Type B pancreatic cell (in vitro differentiated cells): ENCODE data around the gene ZNF831. TPM values are rescaled to one million over a fixed set of nuclear protein-coding genes. Genes with fewer than 3 reads are reported as not detected.

ENCODE experiments used
- DNase-seq: peaks from one replicate; pipeline ENCODE4 v3.0.0; 2021; ENCODE audit warnings: mixed read lengths; ENCODE audit not compliant: unreplicated experiment; ENCODE audit errors: extremely low spot score
- H3K27ac Mint-ChIP-seq: 2 replicates; pipeline ENCODE4 v1.8.0; 2021; ENCODE audit warnings: mild to moderate bottlenecking, mixed read lengths
- H3K27me3 Mint-ChIP-seq: 2 replicates; pipeline ENCODE4 v1.8.0; 2021; ENCODE audit warnings: mixed read lengths
- H3K36me3 Mint-ChIP-seq: 2 replicates; pipeline ENCODE4 v1.8.0; 2021; ENCODE audit warnings: mixed read lengths
- H3K4me1 Mint-ChIP-seq: one replicate; pipeline ENCODE4 v1.8.0; 2021; ENCODE audit warnings: mixed read lengths; ENCODE audit not compliant: unreplicated experiment
- H3K4me3 Mint-ChIP-seq: 2 replicates; pipeline ENCODE4 v1.8.0; 2021; ENCODE audit warnings: mild to moderate bottlenecking, mixed read lengths
- H3K9me3 Mint-ChIP-seq: 2 replicates; pipeline ENCODE4 v1.8.0; 2021; ENCODE audit warnings: mixed read lengths
- total RNA-seq: library from RNA; stranded (reverse); gene quantifications from 2 replicates; pipeline ENCODE4 v1.2.1, GENCODE V29; 2021; ENCODE audit warnings: low replicate concordance
- TF ChIP-seq, protein P1 (sequence below): fragments of 200-600 bp; sonication (generic); conservative IDR thresholded peaks from 2 replicates; pipeline ENCODE4 v1.5.0; 2021; ENCODE audit warnings: antibody characterized with exemption, mild to moderate bottlenecking

The ZNF831 gene
- total RNA-seq, 1 donor from 2014 or later, result not detected

DNA sequence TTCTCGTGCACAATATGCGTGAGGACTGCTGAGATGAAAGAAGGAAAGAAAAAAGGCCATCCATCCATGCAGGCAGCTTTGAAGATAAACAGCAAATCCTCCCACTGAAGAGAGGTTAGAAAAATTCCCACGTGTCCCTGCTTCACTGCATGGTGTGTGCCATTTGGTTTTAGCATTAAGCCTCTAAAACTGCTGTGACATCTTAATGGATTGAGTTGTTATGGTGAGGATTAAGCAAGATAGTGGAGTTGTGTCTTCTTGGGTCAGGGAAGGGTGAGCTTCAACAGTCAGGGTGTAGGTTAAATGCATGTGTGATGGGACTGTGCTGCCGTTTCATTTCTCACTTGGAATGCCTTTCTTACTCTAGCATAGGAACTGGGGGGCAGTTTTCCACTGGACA is 50.5 kb downstream of the ZNF831 start:
- H3K36me3 Mint-ChIP-seq, result no peaks in the 10 kb centered on the region
- no peak overlapping the region for H3K4me3 Mint-ChIP-seq
- peak; percentile 24 for DNase-seq
- H3K27ac Mint-ChIP-seq, result no peak overlapping the region
- TF ChIP-seq, protein P1, sequence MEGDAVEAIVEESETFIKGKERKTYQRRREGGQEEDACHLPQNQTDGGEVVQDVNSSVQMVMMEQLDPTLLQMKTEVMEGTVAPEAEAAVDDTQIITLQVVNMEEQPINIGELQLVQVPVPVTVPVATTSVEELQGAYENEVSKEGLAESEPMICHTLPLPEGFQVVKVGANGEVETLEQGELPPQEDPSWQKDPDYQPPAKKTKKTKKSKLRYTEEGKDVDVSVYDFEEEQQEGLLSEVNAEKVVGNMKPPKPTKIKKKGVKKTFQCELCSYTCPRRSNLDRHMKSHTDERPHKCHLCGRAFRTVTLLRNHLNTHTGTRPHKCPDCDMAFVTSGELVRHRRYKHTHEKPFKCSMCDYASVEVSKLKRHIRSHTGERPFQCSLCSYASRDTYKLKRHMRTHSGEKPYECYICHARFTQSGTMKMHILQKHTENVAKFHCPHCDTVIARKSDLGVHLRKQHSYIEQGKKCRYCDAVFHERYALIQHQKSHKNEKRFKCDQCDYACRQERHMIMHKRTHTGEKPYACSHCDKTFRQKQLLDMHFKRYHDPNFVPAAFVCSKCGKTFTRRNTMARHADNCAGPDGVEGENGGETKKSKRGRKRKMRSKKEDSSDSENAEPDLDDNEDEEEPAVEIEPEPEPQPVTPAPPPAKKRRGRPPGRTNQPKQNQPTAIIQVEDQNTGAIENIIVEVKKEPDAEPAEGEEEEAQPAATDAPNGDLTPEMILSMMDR, result no peak
- H3K27me3 Mint-ChIP-seq, result peaks cover 7% of the 10 kb centered on the region
- no peaks in the 10 kb centered on the region for H3K9me3 Mint-ChIP-seq
- H3K4me1 Mint-ChIP-seq, result peaks cover 44% of the 10 kb centered on the region

DNA sequence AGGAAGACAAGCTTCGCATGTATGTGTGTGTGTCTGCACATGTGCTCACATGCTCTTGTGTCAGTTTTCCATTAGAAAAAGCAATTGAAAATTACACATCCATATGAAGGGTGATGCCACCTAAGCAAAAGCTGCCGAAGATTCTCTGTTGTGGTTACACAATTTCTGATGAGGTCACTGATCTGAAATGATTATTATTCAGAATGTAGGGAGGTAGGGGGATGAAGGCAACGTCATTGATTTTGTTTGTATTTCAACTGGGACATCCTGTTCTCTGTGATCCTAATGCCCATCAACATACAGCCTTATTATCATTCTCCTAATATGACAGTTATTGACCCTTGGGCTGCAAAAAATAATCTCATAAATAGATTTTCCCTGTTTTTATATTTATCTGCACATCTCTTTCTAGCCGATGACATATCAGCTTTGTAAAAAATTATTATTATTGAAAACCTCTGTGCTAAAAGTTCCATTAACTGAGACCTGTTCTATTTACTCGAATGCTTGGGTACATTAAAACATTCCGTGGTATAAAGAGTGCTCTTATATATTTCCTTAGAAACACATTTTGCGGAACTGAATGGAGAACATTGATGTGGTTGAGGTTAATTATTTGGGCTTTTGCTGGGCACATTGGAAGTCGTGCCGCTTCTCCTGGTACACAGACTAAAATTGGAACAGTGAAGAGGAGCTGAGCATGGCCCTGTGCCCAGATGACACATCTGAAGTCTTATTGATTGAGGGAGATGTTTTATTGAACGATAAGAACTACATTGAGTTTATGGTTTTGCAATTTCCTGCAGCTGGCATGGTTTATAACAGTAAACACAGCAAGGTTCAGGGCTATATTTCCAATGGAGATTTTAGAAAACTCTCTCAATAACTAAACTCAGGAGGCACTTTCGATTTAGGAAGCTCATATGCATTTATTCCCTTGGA is 51.3 kb downstream of the ZNF831 start:
- Mint-ChIP-seq H3K4me3 (no peak overlapping the region), H3K9me3 (no peaks in the 10 kb centered on the region), H3K36me3 (no peaks in the 10 kb centered on the region), H3K27me3 (peaks cover 11% of the 10 kb centered on the region), H3K27ac (no peak overlapping the region), H3K4me1 (peaks cover 52% of the 10 kb centered on the region)
- TF ChIP-seq, protein P1, result no peak
- DNase-seq, result peak; percentile 6

GRCh38 chr20:59217173-59217572 is 53.6 kb downstream of the ZNF831 start:
- DNase-seq, result no peak
- peaks cover 56% of the 10 kb centered on the region for H3K4me1 Mint-ChIP-seq
- TF ChIP-seq, protein P1, result no peak
- peaks cover 16% of the 10 kb centered on the region for H3K27me3 Mint-ChIP-seq
- H3K4me3 Mint-ChIP-seq, result no peak overlapping the region
- H3K9me3 Mint-ChIP-seq, result no peaks in the 10 kb centered on the region
- H3K36me3 Mint-ChIP-seq, result no peaks in the 10 kb centered on the region
- H3K27ac Mint-ChIP-seq, result no peak overlapping the region

DNA sequence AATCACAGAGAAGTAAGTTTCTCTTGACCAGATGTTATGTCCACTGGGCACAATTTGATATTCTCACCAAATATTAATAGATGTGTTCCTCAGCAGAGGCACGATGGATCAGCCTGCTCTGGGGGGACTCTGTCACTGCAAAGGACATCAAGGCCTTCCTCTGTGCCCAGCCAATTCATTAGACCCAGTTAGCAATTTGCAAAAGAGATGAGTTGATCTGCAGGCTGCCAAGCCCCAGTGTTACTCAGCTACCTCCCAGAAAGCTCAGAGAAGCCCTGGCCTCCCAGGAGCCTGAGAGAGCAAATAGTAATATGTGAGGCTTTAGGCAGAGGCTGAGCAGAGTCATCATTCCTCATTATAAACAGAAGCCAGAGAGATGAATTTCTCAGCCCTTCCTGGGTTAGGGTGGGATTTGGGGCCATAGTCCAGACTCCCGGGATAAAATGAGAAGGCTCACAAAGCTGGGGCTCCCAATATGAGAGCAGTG is 54.2 kb downstream of the ZNF831 start:
- Mint-ChIP-seq H3K36me3 (no peaks in the 10 kb centered on the region), H3K9me3 (no peaks in the 10 kb centered on the region), H3K4me3 (no peak overlapping the region), H3K27ac (no peak overlapping the region), H3K27me3 (peaks cover 18% of the 10 kb centered on the region), H3K4me1 (peaks cover 56% of the 10 kb centered on the region)
- DNase-seq, result no peak
- TF ChIP-seq, protein P1, result no peak

DNA sequence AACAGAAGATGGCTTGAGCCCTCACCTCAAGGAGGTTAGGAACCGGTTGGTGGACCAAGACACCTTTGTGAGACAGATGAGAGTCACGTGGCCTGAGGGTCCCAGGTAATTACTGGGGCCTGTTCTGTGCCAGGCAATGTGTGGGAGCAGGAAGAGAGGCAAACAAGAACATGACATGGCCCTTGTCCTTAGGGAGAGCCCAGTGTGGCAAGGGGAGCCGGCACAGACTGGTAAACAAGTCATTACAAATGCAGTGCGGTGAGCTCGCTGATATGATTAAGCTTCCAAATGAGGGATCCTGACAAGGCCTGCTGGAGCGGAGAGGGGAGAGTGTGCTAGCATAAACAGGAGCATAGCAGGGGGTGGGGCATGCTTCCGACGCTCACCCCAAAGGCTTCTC is 55.6 kb downstream of the ZNF831 start:
- Mint-ChIP-seq H3K27me3 (peaks cover 28% of the 10 kb centered on the region), H3K36me3 (no peaks in the 10 kb centered on the region), H3K4me1 (peaks cover 57% of the 10 kb centered on the region), H3K27ac (no peak overlapping the region), H3K4me3 (peak overlapping the region; percentile 35), H3K9me3 (no peaks in the 10 kb centered on the region)
- DNase-seq, result no peak
- TF ChIP-seq, protein P1, result no peak
